ENCODE measurements around the gene SLC1A3.

- no peak for TF ChIP-seq CTCF (IDR thresholded peaks at IDR 0.05)
- no peak for TF ChIP-seq POLR2A (IDR thresholded peaks at IDR 0.05)
Observed at GRCh38 chr5:36598045-36598444, 8.4 kb upstream of the SLC1A3 start.

Measured in thyroid gland (tissue), 4 donors.